ENCODE data around the gene SLC22A25. TPM values are rescaled to one million over a fixed set of nuclear protein-coding genes. Genes with fewer than 3 reads are reported as not detected.

Gene SLC22A25
- total RNA-seq, 1 experiment from 2014 or later = not detected

Other genes starting within 250 kb of the SLC22A25 start
- gene SLC22A8, start 227.8 kb downstream of the SLC22A25 start, total RNA-seq (2021; ENCODE audit: unreplicated experiment) = not detected
- not detected for gene SLC22A24, start 99.4 kb downstream of the SLC22A25 start, total RNA-seq (2021; ENCODE audit: unreplicated experiment)
- gene SLC22A9, start 126.2 kb upstream of the SLC22A25 start, total RNA-seq (2021; ENCODE audit: unreplicated experiment) = not detected
- gene PLAAT5, start 247.6 kb upstream of the SLC22A25 start, total RNA-seq (2021; ENCODE audit: unreplicated experiment) = not detected

Measured in HCT116 (cell line).